Measurements from ENCODE around the gene RPS28.
"Not testable (repeated sequence)": the region's sequence is repeated elsewhere in the genome, so short reads cannot be mapped to it uniquely, and the experiment has no call there.

DNA sequence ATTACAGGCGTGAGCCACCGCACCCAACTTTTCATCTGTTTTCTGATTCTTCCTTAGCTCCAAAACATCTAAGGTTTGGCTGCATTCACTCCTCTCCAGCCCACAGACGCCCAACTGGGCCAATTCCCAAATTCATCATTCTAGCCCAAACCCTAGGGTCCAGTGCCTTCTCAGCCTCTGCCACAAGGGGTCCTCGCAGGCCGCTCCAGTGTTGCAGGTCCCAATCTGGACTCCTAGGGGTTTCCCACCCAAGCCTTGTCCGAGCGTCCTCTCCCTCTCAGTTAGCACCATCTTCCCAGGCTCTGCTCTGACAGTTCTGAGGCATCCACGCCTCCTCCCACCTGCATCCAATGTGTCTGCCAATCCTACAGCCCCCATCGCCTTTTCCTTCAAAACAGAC lies 30.0 kb upstream of the RPS28 start:
- not testable (repeated sequence) for TF ChIP-seq POLR2A (IDR thresholded peaks at IDR 0.05; ENCODE audit: low read length); GATA1 (IDR thresholded peaks at IDR 0.05; ENCODE audit: low read depth, low read length)

All from erythroblast (primary cell).